Astrocyte (in vitro differentiated cells and primary cell): ENCODE results near the gene MTA1. TPM values are rescaled to one million over a fixed set of nuclear protein-coding genes. Genes with fewer than 3 reads are reported as not detected.

Experiments used
- DNase-seq: peaks from one replicate; pipeline ENCODE4 v3.0.0-alpha.2; 2010; ENCODE audit warnings: low read depth
- FAIRE-seq: peaks from 2 replicates; lab custom pipeline; 2011; peaks lifted over from hg19 to GRCh38; lab: Jason Lieb, UNC
- H2AFZ ChIP-seq: 2 replicates; pipeline ENCODE4 v1.6.0; 2012; ENCODE audit warnings: low read depth, low read length, inconsistent platforms
- H3K27ac ChIP-seq: 2 replicates; pipeline ENCODE4 v1.5.1; 2011; ENCODE audit warnings: low read depth, low read length, inconsistent platforms
- H3K27me3 ChIP-seq: 2 replicates; pipeline ENCODE4 v1.6.0; 2011; ENCODE audit warnings: low read length, inconsistent platforms; ENCODE audit not compliant: insufficient read depth
- H3K36me3 ChIP-seq: 2 replicates; pipeline ENCODE4 v1.5.1; 2011; ENCODE audit warnings: low read length, inconsistent platforms; ENCODE audit not compliant: insufficient read depth
- H3K4me1 ChIP-seq: 2 replicates; pipeline ENCODE4 v1.5.1; 2011; ENCODE audit warnings: low read length, inconsistent platforms; ENCODE audit not compliant: insufficient read depth
- H3K4me2 ChIP-seq: 2 replicates; pipeline ENCODE4 v1.6.0; 2012; ENCODE audit warnings: low read length, inconsistent platforms
- H3K4me3 ChIP-seq: 2 replicates; pipeline ENCODE4 v1.5.1; 2011; ENCODE audit warnings: low read depth, mild to moderate bottlenecking, low read length, inconsistent platforms; ENCODE audit not compliant: insufficient read depth
- H3K79me2 ChIP-seq: 2 replicates; pipeline ENCODE4 v1.6.0; 2012; ENCODE audit warnings: mild to moderate bottlenecking, low read length, inconsistent platforms; ENCODE audit not compliant: insufficient read depth
- H3K9ac ChIP-seq: 2 replicates; pipeline ENCODE4 v1.6.0; 2012; ENCODE audit warnings: mild to moderate bottlenecking, low read length, inconsistent platforms
- H3K9me3 ChIP-seq: 2 replicates; pipeline ENCODE4 v1.5.1; 2012; ENCODE audit warnings: low read depth, mild to moderate bottlenecking, low read length, inconsistent platforms; ENCODE audit not compliant: insufficient read depth
- H4K20me1 ChIP-seq: 2 replicates; pipeline ENCODE4 v1.6.0; 2012; ENCODE audit warnings: low read length, inconsistent platforms; ENCODE audit not compliant: insufficient read depth
- H3K27ac Mint-ChIP-seq: one replicate; pipeline ENCODE4 v1.8.0; 2021; ENCODE audit warnings: mild to moderate bottlenecking, mixed read lengths; ENCODE audit not compliant: unreplicated experiment
- H3K27me3 Mint-ChIP-seq: one replicate; pipeline ENCODE4 v1.8.0; 2021; ENCODE audit warnings: low read depth, mixed read lengths; ENCODE audit not compliant: unreplicated experiment
- H3K36me3 Mint-ChIP-seq: one replicate; pipeline ENCODE4 v1.8.0; 2021; ENCODE audit warnings: low read depth, mixed read lengths; ENCODE audit not compliant: unreplicated experiment
- H3K4me1 Mint-ChIP-seq: one replicate; pipeline ENCODE4 v1.8.0; 2021; ENCODE audit warnings: low read depth, mixed read lengths; ENCODE audit not compliant: unreplicated experiment
- H3K4me3 Mint-ChIP-seq: one replicate; pipeline ENCODE4 v1.8.0; 2021; ENCODE audit warnings: mild to moderate bottlenecking, moderate library complexity, mixed read lengths; ENCODE audit not compliant: unreplicated experiment
- H3K9me3 Mint-ChIP-seq: one replicate; pipeline ENCODE4 v1.8.0; 2021; ENCODE audit warnings: mild to moderate bottlenecking, mixed read lengths; ENCODE audit not compliant: unreplicated experiment
- CTCF ChIP-seq: IDR thresholded peaks from 2 replicates; pipeline ENCODE4 v1.5.1; 2011; ENCODE audit warnings: low read depth, mild to moderate bottlenecking, inconsistent platforms, low read length, moderate library complexity; ENCODE audit not compliant: insufficient read depth
- EZH2 ChIP-seq: IDR thresholded peaks from 2 replicates; pipeline ENCODE4 v1.6.1; 2012; ENCODE audit warnings: mild to moderate bottlenecking, low read length, inconsistent platforms; ENCODE audit not compliant: insufficient read depth
- total RNA-seq: library from RNA; stranded (reverse); gene quantifications from 2 replicates; pipeline ENCODE4 v1.2.1, GENCODE V29; 2021

The MTA1 gene
- total RNA-seq, 1 donor from 2014 or later, result 111 TPM

GRCh38 chr14:105490267-105490571 is 70.6 kb downstream of the MTA1 start:
- Histone ChIP-seq H3K79me2 (peaks cover 8% of the 10 kb centered on the region), H3K4me2 (peak overlapping the region; percentile 98)
- H3K27me3 Mint-ChIP-seq, result peaks cover 3% of the 10 kb centered on the region

GRCh38 chr14:105490572-105491365 is 71.1 kb downstream of the MTA1 start, which contains the start of gene TEDC1:
TEDC1 (plus strand) TSS chr14:105491246; CDS start chr14:105491376, 130 bp downstream.
- peaks cover 5% of the 10 kb centered on the region for H4K20me1 ChIP-seq
- peak within 1 kb of the TSS; percentile 98 for H3K4me2 ChIP-seq
- peak within 1 kb of the TSS; percentile 89 for H3K9ac ChIP-seq
- H3K4me1 Mint-ChIP-seq, result peaks cover 1% of the 10 kb centered on the region
- H3K4me3 Mint-ChIP-seq, result peak within 1 kb of the TSS; percentile 81
- peak within 1 kb of the TSS; percentile 70 for H3K4me3 ChIP-seq
- H3K27me3 ChIP-seq, result peaks cover 13% of the 10 kb centered on the region
- no peaks in the 10 kb centered on the region for H3K36me3 Mint-ChIP-seq
- H3K27ac Mint-ChIP-seq, result no peak within 1 kb of the TSS
- peak; percentile 100 for DNase-seq
- peak within 1 kb of the TSS; percentile 89 for H2AFZ ChIP-seq
- TF ChIP-seq EZH2 (peak; percentile 94), CTCF (peak; percentile 49)
- peaks cover 13% of the 10 kb centered on the region for H3K4me1 ChIP-seq
- H3K36me3 ChIP-seq, result no peaks in the 10 kb centered on the region
- H3K79me2 ChIP-seq, result peaks cover 8% of the 10 kb centered on the region
- no peaks in the 10 kb centered on the region for H3K9me3 Mint-ChIP-seq
- H3K27ac ChIP-seq, result peak within 1 kb of the TSS; percentile 75
- H3K27me3 Mint-ChIP-seq, result peaks cover 3% of the 10 kb centered on the region
- H3K9me3 ChIP-seq, result no peaks in the 10 kb centered on the region
- peak; percentile 17 for FAIRE-seq

More at GRCh38 chr14:105490267-105490571, 70.6 kb downstream of the MTA1 start:
- peaks cover 13% of the 10 kb centered on the region for H3K27me3 ChIP-seq
- Mint-ChIP-seq H3K4me1 (peaks cover 1% of the 10 kb centered on the region), H3K36me3 (no peaks in the 10 kb centered on the region), H3K4me3 (no peak overlapping the region), H3K9me3 (no peaks in the 10 kb centered on the region), H3K27ac (no peak overlapping the region)
- H3K9ac ChIP-seq, result peak overlapping the region; percentile 89
- peak overlapping the region; percentile 77 for H2AFZ ChIP-seq
- peaks cover 13% of the 10 kb centered on the region for H3K4me1 ChIP-seq
- H3K4me3 ChIP-seq, result peak overlapping the region; percentile 69
- peaks cover 5% of the 10 kb centered on the region for H4K20me1 ChIP-seq
- H3K36me3 ChIP-seq, result no peaks in the 10 kb centered on the region
- TF ChIP-seq CTCF (no peak), EZH2 (no peak)
- no peaks in the 10 kb centered on the region for H3K9me3 ChIP-seq
- peak overlapping the region; percentile 75 for H3K27ac ChIP-seq
- DNase-seq (no peak), FAIRE-seq (no peak)
